SK-N-MC (cell line): ENCODE measurements around the gene SLC6A6.

Experiments
- EZH2 ChIP-seq: fragments of 200-600 bp; sonication (generic); IDR thresholded peaks from one replicate; pipeline ENCODE4 v1.6.1; 2017; ENCODE audit warnings: antibody characterized with exemption
- FOXP2 ChIP-seq: optimal IDR thresholded peaks from 2 replicates; pipeline ENCODE3; 2011; ENCODE audit warnings: mild to moderate bottlenecking, moderate library complexity; ENCODE audit not compliant: insufficient read depth; ENCODE audit errors: extremely low read length, control extremely low read depth
- POLR2AphosphoS5 ChIP-seq: IDR thresholded peaks from 2 replicates; pipeline ENCODE4 v1.6.1; 2012; ENCODE audit warnings: mild to moderate bottlenecking, low read depth, low read length, borderline replicate concordance

GRCh38 chr3:14388201-14388600 lies 14.2 kb upstream of the SLC6A6 start:
- TF ChIP-seq POLR2AphosphoS5 (no peak), EZH2 (no peak), FOXP2 (no peak)
